Esophagus squamous epithelium (tissue), 5 donors: ENCODE results near the gene CCL4. TPM values are rescaled to one million over a fixed set of nuclear protein-coding genes. Genes with fewer than 3 reads are reported as not detected.

ENCODE experiments used
- DNase-seq: peaks from one replicate; lab custom pipeline; 2025; lab: John Stamatoyannopoulos, UW
- H3K27ac ChIP-seq, 4 donors: fragments of 200-600 bp; sonication (generic); one replicate each; pipeline ENCODE4 v1.5.1; 2016 to 2019; ENCODE audit warnings: mild to moderate bottlenecking in 1 of 4
- H3K27me3 ChIP-seq, 4 donors: fragments of 200-600 bp; sonication (generic); 1 replicate in 3 of 4; 2 replicates in 1 of 4; pipeline versions ENCODE4 v1.5.1 to v1.6.0; 2017 to 2021; ENCODE audit warnings: antibody characterized with exemption in 1 of 4
- H3K36me3 ChIP-seq, 3 donors: fragments of 200-600 bp; sonication (generic); one replicate each; pipeline ENCODE4 v1.5.1; 2016 to 2019
- H3K4me1 ChIP-seq, 3 donors: fragments of 200-600 bp; sonication (generic); one replicate each; pipeline ENCODE4 v1.5.1; 2017 to 2019
- H3K4me3 ChIP-seq, 4 donors: fragments of 200-600 bp; sonication (generic); 1 replicate in 3 of 4; 2 replicates in 1 of 4; pipeline ENCODE4 v1.5.1; 2016 to 2019; ENCODE audit warnings: mild to moderate bottlenecking in 2 of 4, moderate library complexity in 1 of 4
- H3K9me3 ChIP-seq, 3 donors: fragments of 200-600 bp; sonication (generic); one replicate each; pipeline ENCODE4 v1.5.1; 2016 to 2019
- POLR2A ChIP-seq, 4 donors: fragments of 450-650 bp; IDR thresholded peaks; one replicate each; pipeline ENCODE4 v1.6.1; 2017; ENCODE audit warnings: antibody characterized with exemption in 4 of 4, mild to moderate bottlenecking in 4 of 4, moderate library complexity in 3 of 4
- WGBS, 2 donors: methylation state at CpG; one replicate each; pipeline ENCODE4 v1.1.5; 2018; 5-methylcytosine and 5-hydroxymethylcytosine counted together
- intact Hi-C: fragments of 100-400 bp; cut with DNase I; formaldehyde crosslinking; loops from one replicate; pipeline ENCODE4 v1.15.0; 2022
- total RNA-seq, 4 donors: library from RNA; depleted of rRNA; stranded (reverse); fragments of >200 nt; gene quantifications; one replicate each; pipeline ENCODE4 v1.1.0, GENCODE V29; 2016
- TF ChIP-seq, protein P1 (sequence below), 6 experiments: fragments of 450-650 bp in 4 of 6; fragments of 200-600 bp in 2 of 6; sonication (generic) in 2 of 6; IDR thresholded peaks; one replicate each; pipeline ENCODE4 v1.5.1; 2016 to 2019; ENCODE audit warnings: antibody characterized with exemption in 6 of 6, mild to moderate bottlenecking in 4 of 6, moderate library complexity in 4 of 6
- donor health status: DM: yes; HTN: yes; CAD: no.

Gene CCL4
- total RNA-seq, 4 donors from 2014 or later = 0.56 to 3.2 (median 2.6) TPM

DNA sequence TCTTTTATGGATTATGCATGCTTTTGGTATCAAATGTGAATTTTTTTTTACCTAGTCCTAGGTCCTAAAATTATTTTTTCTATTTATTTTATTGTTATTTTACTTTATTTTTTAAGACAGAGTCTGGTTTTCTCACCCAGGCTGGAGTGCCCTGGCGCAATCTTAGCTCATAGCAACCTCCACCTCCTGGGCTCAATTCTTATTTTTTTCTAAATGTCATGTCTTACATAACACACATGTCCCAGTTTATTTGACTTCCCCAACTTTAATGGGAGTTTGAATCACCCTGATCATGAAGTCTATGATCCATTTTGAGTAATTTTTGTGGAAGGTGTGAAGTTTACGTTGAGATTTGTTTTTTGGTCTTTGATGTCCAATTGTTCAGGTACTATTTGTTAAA, 42.8 kb upstream of the CCL4 start:
- Histone ChIP-seq H3K27me3 (no peaks in the 10 kb centered on the region), H3K4me3 (no peak overlapping the region), H3K27ac (no peak overlapping the region), H3K4me1 (no peaks in the 10 kb centered on the region), H3K36me3 (no peaks in the 10 kb centered on the region), H3K9me3 (no peaks in the 10 kb centered on the region)
- TF ChIP-seq, protein P1, sequence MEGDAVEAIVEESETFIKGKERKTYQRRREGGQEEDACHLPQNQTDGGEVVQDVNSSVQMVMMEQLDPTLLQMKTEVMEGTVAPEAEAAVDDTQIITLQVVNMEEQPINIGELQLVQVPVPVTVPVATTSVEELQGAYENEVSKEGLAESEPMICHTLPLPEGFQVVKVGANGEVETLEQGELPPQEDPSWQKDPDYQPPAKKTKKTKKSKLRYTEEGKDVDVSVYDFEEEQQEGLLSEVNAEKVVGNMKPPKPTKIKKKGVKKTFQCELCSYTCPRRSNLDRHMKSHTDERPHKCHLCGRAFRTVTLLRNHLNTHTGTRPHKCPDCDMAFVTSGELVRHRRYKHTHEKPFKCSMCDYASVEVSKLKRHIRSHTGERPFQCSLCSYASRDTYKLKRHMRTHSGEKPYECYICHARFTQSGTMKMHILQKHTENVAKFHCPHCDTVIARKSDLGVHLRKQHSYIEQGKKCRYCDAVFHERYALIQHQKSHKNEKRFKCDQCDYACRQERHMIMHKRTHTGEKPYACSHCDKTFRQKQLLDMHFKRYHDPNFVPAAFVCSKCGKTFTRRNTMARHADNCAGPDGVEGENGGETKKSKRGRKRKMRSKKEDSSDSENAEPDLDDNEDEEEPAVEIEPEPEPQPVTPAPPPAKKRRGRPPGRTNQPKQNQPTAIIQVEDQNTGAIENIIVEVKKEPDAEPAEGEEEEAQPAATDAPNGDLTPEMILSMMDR (IDR thresholded peaks at IDR 0.05) = no peak
- no peak for TF ChIP-seq POLR2A (IDR thresholded peaks at IDR 0.05)
- DNase-seq = no peak
- 63 to 81% methylated on average over 2 of the region's 2 CpGs for WGBS, 2 donors
- intact Hi-C loops = no loop called here

DNA sequence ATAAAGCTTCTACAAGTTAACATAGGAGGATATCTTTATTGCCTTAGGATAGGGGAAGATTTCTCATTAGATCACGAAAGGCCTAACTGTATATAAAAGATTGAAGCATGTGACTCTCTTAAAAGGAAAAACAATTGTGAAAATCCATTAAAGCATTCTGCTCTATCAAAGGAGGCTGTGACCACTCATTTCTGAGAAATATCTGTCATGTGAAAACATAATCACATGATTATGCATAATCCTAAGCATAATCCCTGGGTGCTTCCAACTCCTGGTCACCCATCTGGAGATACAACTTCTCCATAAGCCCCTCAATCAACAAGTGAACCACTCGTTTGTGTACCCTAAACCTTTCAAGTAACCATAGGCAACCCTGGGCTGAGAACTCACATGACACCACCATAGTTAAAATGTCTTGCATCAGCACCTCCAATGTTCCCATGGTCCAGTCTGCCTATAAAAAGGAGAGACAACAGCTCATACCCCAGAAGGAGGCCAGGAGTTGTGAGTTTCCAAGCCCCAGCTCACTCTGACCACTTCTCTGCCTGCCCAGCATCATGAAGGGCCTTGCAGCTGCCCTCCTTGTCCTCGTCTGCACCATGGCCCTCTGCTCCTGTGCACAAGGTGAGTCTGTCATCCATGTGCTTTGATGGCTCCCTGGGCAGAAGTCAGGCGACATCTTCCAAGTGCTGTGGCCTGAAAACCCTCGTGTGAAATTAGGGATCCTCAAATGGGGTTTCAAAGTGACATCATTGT, 39.7 kb upstream of the CCL4 start, which contains the start of gene CCL18:
Gene CCL18, plus strand, starts transcription at position 487 of the 756 bp plus-strand sequence. Its CDS starts 71 bp downstream, at position 558.
- 54 to 66% methylated on average over 5 of the region's 5 CpGs for WGBS, 2 donors
- H3K36me3 ChIP-seq = no peaks in the 10 kb centered on the region
- H3K4me3 ChIP-seq = no peak within 1 kb of the TSS
- H3K4me1 ChIP-seq = no peaks in the 10 kb centered on the region
- DNase-seq = no peak
- H3K9me3 ChIP-seq = no peaks in the 10 kb centered on the region
- no peaks in the 10 kb centered on the region for H3K27me3 ChIP-seq
- intact Hi-C loops = no loop called here
- no peak within 1 kb of the TSS for H3K27ac ChIP-seq
- TF ChIP-seq POLR2A (IDR thresholded peaks at IDR 0.05) = no peak
- TF ChIP-seq, protein P1 (IDR thresholded peaks at IDR 0.05) = no peak

DNA sequence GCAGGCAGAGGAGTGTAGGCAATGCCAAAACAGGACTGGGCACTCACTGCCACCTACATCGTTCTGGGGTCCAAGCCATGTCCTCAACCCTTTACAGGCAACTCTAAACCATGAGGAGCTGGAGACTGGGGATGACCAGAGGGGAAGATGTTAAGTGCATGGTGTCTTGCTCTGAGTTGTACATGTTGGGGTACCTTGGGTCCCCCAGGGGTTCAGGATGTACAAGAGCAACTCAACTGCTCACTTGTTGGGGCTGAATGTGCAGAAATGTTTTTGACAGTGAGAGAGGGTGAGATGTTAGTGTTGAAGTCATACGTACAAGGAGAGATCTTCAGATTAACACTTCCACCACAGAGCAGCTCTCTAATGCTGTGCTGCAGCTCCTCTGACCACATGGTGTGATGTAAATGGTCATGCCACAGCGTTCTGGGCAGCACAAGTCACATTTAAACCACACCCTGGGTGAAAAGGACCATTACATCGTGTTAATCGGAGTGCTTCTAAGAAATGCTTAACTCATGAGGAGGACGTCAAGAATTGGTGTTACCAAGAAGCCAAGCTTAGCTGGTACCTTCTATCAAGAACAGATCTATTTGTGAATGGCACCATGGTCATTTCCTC, 37.2 kb upstream of the CCL4 start:
- DNase-seq = no peak
- 72 to 85% methylated on average over 6 of the region's 6 CpGs for WGBS, 2 donors
- no peaks in the 10 kb centered on the region for H3K9me3 ChIP-seq
- TF ChIP-seq POLR2A (IDR thresholded peaks at IDR 0.05) = peak in 1 of 4 donors; percentile 19
- TF ChIP-seq, protein P1 (IDR thresholded peaks at IDR 0.05) = no peak
- intact Hi-C loops = no loop called here
- H3K4me3 ChIP-seq = no peak overlapping the region
- no peaks in the 10 kb centered on the region for H3K4me1 ChIP-seq
- peak overlapping the region in 2 of 4 donors; percentile 10 to 14 for H3K27ac ChIP-seq
- no peaks in the 10 kb centered on the region for H3K36me3 ChIP-seq
- H3K27me3 ChIP-seq = no peaks in the 10 kb centered on the region

DNA sequence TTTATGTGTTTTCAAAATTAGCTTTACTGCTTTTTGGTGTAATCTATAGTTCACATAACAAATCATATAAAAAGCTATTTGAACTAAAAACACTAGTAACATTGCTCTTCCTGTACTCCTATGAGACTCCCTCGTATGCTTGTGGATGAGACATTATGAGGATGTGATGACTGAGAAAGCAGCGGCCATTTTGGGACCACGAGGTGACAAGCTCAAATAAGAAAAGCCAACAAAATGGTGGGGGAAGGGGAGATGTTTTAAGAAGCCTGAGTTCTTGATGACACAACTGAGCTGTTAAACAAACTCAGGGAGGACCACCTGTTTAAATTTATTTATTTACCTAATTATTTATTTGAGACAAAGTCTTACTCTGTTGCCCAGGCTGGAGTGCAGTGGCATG, 35.1 kb upstream of the CCL4 start:
- Histone ChIP-seq H3K9me3 (no peaks in the 10 kb centered on the region), H3K27ac (no peak overlapping the region), H3K4me1 (no peaks in the 10 kb centered on the region), H3K36me3 (no peaks in the 10 kb centered on the region), H3K4me3 (no peak overlapping the region), H3K27me3 (no peaks in the 10 kb centered on the region)
- WGBS, 2 donors = 54 to 62% methylated on average over 3 of the region's 3 CpGs
- no peak for TF ChIP-seq POLR2A (IDR thresholded peaks at IDR 0.05)
- TF ChIP-seq, protein P1 (IDR thresholded peaks at IDR 0.05) = no peak
- no peak for DNase-seq
- intact Hi-C loops = no loop called here

DNA sequence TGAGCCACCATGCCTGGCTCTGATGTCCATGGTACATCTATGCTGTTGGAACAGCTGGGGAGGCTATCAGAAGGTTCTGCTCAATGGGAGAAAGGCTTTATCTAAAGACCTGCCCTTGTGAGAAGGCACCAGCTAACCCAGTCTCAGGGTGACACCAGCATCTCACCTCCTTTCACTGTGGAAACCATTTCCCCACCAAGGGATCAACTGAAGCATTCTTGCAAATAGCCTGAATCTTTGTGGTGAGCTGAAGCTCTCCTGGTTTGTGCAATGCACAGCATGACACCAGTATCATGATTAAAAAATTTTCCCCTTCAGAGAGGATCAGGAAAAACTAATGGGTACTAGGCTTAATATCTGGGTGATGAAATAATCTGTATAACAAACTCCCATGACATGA, 34.5 kb upstream of the CCL4 start:
- Histone ChIP-seq H3K27ac (no peak overlapping the region), H3K4me3 (no peak overlapping the region), H3K4me1 (no peaks in the 10 kb centered on the region), H3K9me3 (no peaks in the 10 kb centered on the region), H3K27me3 (no peaks in the 10 kb centered on the region), H3K36me3 (no peaks in the 10 kb centered on the region)
- DNase-seq = no peak
- intact Hi-C loops = no loop called here
- TF ChIP-seq, protein P1 (IDR thresholded peaks at IDR 0.05) = no peak
- TF ChIP-seq POLR2A (IDR thresholded peaks at IDR 0.05) = no peak
